ENCODE results near the gene SELENOO. TPM values are rescaled to one million over a fixed set of nuclear protein-coding genes. Genes with fewer than 3 reads are reported as not detected.

Gene SELENOO
- total RNA-seq, 1 experiment from 2014 or later = 28.6 TPM

GRCh38 chr22:50255607-50256006 is 54.8 kb downstream of the SELENOO start:
- Mint-ChIP-seq H3K36me3 (ENCODE audit: insufficient read depth, unreplicated experiment) (peaks cover 37% of the 10 kb centered on the region), H3K27me3 (ENCODE audit: unreplicated experiment) (no peaks in the 10 kb centered on the region), H3K4me3 (ENCODE audit: low read depth, unreplicated experiment) (no peak overlapping the region), H3K27ac (ENCODE audit: unreplicated experiment) (no peak overlapping the region), H3K4me1 (ENCODE audit: low read depth, unreplicated experiment) (no peaks in the 10 kb centered on the region), H3K9me3 (ENCODE audit: low read depth, unreplicated experiment) (no peaks in the 10 kb centered on the region)
- intact Hi-C loops (cut with micrococcal nuclease; ENCODE audit: unreplicated experiment) = no loop called here
- CTCF ChIA-PET = no interaction called here
- BruUV-seq (replicated peaks) = no TSS peak
- no peak for DNase-seq
- TF ChIP-seq, protein P1, sequence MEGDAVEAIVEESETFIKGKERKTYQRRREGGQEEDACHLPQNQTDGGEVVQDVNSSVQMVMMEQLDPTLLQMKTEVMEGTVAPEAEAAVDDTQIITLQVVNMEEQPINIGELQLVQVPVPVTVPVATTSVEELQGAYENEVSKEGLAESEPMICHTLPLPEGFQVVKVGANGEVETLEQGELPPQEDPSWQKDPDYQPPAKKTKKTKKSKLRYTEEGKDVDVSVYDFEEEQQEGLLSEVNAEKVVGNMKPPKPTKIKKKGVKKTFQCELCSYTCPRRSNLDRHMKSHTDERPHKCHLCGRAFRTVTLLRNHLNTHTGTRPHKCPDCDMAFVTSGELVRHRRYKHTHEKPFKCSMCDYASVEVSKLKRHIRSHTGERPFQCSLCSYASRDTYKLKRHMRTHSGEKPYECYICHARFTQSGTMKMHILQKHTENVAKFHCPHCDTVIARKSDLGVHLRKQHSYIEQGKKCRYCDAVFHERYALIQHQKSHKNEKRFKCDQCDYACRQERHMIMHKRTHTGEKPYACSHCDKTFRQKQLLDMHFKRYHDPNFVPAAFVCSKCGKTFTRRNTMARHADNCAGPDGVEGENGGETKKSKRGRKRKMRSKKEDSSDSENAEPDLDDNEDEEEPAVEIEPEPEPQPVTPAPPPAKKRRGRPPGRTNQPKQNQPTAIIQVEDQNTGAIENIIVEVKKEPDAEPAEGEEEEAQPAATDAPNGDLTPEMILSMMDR (IDR thresholded peaks at IDR 0.05; ENCODE audit: unreplicated experiment) = no peak

DNA sequence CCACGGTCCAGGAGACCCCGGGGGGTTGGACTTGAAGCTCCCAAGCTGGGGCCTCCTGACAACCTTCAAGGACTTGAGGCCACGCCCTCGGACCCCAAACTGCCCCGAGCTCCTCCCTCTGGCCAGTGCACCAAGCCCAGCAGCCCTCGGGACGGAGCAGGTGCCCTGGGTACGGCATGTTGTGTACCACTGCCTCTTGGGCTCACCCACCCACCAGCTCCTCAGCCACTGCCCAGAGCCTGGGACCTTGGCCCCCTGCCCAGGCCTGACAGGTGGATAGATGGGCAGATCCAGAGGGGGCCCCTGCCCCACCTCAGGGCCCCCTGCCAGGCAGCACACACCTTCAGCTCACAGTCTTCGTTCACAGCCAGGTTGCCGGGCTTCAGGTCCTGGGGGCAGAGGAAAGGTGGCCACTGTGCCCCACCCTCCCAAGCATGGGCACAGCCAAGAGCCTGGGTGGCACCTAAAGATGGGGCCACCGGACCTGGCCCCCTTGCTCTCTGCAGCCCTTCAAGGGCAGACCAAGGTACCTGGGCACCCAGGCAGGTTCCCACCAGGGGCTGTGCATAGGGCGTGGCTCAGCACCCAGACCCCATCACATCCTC is 55.5 kb downstream of the SELENOO start:
- peaks cover 29% of the 10 kb centered on the region for H3K36me3 Mint-ChIP-seq (ENCODE audit: insufficient read depth, unreplicated experiment)
- BruUV-seq (replicated peaks) = no TSS peak
- no peaks in the 10 kb centered on the region for H3K9me3 Mint-ChIP-seq (ENCODE audit: low read depth, unreplicated experiment)
- H3K4me3 Mint-ChIP-seq (ENCODE audit: low read depth, unreplicated experiment) = no peak overlapping the region
- intact Hi-C loops (cut with micrococcal nuclease; ENCODE audit: unreplicated experiment) = no loop called here
- CTCF ChIA-PET = no interaction called here
- no peaks in the 10 kb centered on the region for H3K27me3 Mint-ChIP-seq (ENCODE audit: unreplicated experiment)
- no peaks in the 10 kb centered on the region for H3K4me1 Mint-ChIP-seq (ENCODE audit: low read depth, unreplicated experiment)
- DNase-seq = no peak
- TF ChIP-seq, protein P1 (IDR thresholded peaks at IDR 0.05; ENCODE audit: unreplicated experiment) = no peak
- no peak overlapping the region for H3K27ac Mint-ChIP-seq (ENCODE audit: unreplicated experiment)

DNA sequence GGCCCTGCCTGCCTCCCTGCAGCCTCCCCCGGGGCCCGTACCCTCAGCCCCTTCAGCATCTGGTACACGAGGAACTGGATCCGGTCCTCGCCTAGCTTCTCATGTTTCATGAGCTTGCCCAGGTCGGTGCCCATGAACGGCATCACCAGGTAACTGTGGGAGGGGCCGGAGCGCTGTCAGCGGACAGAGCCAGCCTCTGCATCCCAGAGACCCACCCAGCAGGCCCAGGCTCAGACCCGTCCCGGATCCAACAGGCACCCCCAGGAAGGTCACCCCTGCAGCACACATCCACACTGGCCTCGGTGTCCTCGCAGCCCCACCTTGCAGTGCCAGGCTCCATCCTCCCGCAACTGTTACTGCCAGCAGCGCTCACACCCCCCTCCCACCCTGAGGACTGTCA is 56.2 kb downstream of the SELENOO start:
- DNase-seq = no peak
- intact Hi-C loops (cut with micrococcal nuclease; ENCODE audit: unreplicated experiment) = no loop called here
- Mint-ChIP-seq H3K27me3 (ENCODE audit: unreplicated experiment) (no peaks in the 10 kb centered on the region), H3K36me3 (ENCODE audit: insufficient read depth, unreplicated experiment) (peaks cover 28% of the 10 kb centered on the region), H3K4me1 (ENCODE audit: low read depth, unreplicated experiment) (peaks cover 3% of the 10 kb centered on the region), H3K4me3 (ENCODE audit: low read depth, unreplicated experiment) (no peak overlapping the region), H3K9me3 (ENCODE audit: low read depth, unreplicated experiment) (no peaks in the 10 kb centered on the region), H3K27ac (ENCODE audit: unreplicated experiment) (no peak overlapping the region)
- CTCF ChIA-PET = no interaction called here
- TF ChIP-seq, protein P1 (IDR thresholded peaks at IDR 0.05; ENCODE audit: unreplicated experiment) = no peak
- no TSS peak for BruUV-seq (replicated peaks)

DNA sequence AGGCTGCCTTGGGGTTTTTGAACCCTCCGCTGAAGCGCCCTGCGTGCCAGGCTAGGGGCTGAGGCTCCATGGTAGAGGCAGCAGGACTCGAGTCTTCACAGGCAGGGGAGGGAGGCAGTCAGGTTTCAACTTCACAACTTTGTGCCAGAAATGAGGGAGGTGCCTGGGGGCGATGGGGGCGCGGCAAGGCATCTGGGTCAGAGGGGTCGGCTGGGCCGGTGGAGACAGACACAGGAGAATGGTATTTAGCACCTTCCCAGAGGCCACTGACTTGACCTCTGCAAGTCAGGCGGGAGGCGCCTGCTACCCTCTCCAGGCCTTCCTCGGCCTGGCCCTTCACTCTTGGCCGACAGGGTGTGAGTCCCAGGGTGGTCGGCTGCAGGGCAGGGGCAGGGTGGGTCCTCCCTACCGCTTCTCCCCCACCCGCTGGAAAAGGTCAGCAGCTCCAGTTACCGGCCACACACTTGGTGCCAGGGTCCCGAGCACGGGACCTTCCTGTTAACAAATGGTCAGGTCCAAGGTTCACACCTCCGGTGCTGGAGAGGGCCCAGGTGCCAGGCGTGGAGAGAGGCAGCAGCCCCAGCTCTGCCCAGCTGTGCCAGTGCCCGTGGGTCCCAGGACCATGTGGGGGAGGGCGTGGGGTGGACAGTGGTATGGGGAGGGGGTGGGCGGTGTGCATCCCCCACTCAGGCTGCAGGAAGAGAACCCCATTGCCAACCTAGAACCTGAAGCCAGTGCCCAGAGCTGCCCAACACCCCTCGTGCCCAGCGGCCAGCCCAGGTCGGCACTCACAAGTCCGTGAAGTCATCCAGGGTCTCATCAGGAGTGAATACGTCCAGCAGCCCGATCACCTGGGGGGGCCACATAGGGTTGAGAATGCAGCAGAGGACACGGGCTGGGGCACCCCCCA is 56.9 kb downstream of the SELENOO start:
- CTCF ChIA-PET = no interaction called here
- intact Hi-C loops (cut with micrococcal nuclease; ENCODE audit: unreplicated experiment) = no loop called here
- no peak overlapping the region for H3K27ac Mint-ChIP-seq (ENCODE audit: unreplicated experiment)
- no TSS peak for BruUV-seq (replicated peaks)
- TF ChIP-seq, protein P1 (IDR thresholded peaks at IDR 0.05; ENCODE audit: unreplicated experiment) = no peak
- no peak for DNase-seq
- peaks cover 9% of the 10 kb centered on the region for H3K4me1 Mint-ChIP-seq (ENCODE audit: low read depth, unreplicated experiment)
- H3K9me3 Mint-ChIP-seq (ENCODE audit: low read depth, unreplicated experiment) = no peaks in the 10 kb centered on the region
- peaks cover 28% of the 10 kb centered on the region for H3K36me3 Mint-ChIP-seq (ENCODE audit: insufficient read depth, unreplicated experiment)
- no peak overlapping the region for H3K4me3 Mint-ChIP-seq (ENCODE audit: low read depth, unreplicated experiment)
- H3K27me3 Mint-ChIP-seq (ENCODE audit: unreplicated experiment) = no peaks in the 10 kb centered on the region

Data from Calu3 (cell line).